Neural cell (in vitro differentiated cells): Measurements from ENCODE around the gene HPSE2.

ENCODE experiments used
- CTCF ChIP-seq: fragments of 450-650 bp; IDR thresholded peaks from 2 replicates; pipeline ENCODE4 v1.5.1; 2014; ENCODE audit warnings: antibody characterized with exemption, mild to moderate bottlenecking, moderate library complexity; ENCODE audit not compliant: poor library complexity, severe bottlenecking
- TAF1 ChIP-seq: IDR thresholded peaks from 2 replicates; pipeline ENCODE4 v1.6.1; 2012; ENCODE audit warnings: low read depth

DNA sequence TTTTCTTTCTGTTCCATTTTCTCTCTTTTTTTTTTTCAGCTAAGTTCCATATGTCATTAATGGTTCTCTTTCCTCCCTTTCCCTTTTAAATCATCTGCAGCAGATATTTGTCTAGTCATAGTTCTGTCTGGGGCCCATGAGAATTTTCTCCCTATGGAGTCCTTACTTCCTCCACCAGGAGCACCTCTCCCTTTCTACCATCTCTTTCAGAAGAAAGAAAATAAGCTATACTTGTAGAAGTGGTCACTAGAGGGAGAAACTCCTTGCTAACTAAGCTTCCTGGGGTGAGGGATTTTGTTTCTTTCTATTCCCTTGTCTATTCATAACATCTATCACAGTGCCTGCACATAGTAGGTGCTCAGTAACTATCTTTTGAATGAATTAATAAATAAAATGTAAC lies 558.8 kb downstream of the HPSE2 start:
- TF ChIP-seq TAF1: no peak
- no peak for TF ChIP-seq CTCF
